Fibroblast of the aortic adventitia (primary cell): ENCODE measurements around the gene SST. TPM values are rescaled to one million over a fixed set of nuclear protein-coding genes. Genes with fewer than 3 reads are reported as not detected.

Source experiments
- DNase-seq: peaks from one replicate; pipeline ENCODE4 v3.0.0-alpha.2; 2010; ENCODE audit warnings: low read depth
- H3K4me3 ChIP-seq: 2 replicates; pipeline ENCODE4 v1.5.1; 2011; ENCODE audit warnings: low read depth, mild to moderate bottlenecking, control low read depth, low read length, moderate library complexity
- total RNA-seq: library from RNA; depleted of rRNA; stranded (reverse); fragments of >200 nt; gene quantifications from 2 replicates; pipeline ENCODE4 v1.2.3, GENCODE V29; 2012; ENCODE audit warnings: low replicate concordance
- TF ChIP-seq, protein P1 (sequence below): IDR thresholded peaks from 2 replicates; pipeline ENCODE4 v1.5.1; 2011; ENCODE audit warnings: mild to moderate bottlenecking, low read length, control low read depth, inconsistent platforms; ENCODE audit not compliant: insufficient read depth

Gene SST
- total RNA-seq, 1 donor: not detected

DNA sequence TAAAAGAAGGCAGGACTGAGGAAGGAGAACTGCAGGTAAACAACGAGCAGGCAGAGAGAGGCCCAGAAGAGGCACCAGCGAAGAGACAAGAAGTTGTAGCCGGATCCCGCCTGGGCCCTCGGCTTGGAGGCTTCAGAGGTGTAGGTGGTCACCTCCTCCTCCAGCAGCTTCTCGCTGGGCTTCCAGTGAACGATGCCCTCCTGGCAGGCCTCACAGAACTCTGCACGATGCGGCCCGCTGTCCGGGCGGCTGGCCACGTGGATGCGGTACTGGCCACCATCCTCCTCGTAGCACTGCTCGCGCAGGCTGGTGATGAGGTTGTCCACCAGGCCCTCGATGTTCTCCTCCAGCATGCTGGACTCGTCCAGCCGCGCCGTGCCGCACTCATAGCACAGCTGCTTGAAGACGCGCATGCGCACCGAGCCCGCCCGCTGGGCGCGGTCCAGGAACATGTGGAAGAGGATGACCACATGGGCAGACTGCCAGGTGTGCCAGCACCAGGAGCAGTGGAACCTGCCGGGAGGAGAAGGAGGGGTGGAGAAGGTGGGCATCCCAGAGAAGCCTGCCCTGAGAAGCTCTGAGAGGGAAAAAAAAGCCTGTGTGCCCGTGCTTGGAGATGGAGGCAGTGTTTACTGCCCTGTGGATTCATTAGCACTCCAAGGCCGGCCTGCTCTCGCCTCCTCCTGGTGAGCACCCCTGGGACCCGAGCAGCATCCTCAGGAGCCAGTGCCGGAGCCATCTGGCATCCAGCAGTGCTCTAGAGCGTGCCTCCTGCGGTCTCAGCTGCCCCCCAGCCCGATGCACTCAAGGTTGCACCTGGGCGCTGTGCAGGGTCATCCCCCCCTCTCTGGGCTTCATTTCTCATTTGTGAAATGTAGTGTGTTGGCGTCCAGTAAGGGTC, 28.6 kb upstream of the SST start:
- H3K4me3 ChIP-seq: no peak overlapping the region
- TF ChIP-seq, protein P1, sequence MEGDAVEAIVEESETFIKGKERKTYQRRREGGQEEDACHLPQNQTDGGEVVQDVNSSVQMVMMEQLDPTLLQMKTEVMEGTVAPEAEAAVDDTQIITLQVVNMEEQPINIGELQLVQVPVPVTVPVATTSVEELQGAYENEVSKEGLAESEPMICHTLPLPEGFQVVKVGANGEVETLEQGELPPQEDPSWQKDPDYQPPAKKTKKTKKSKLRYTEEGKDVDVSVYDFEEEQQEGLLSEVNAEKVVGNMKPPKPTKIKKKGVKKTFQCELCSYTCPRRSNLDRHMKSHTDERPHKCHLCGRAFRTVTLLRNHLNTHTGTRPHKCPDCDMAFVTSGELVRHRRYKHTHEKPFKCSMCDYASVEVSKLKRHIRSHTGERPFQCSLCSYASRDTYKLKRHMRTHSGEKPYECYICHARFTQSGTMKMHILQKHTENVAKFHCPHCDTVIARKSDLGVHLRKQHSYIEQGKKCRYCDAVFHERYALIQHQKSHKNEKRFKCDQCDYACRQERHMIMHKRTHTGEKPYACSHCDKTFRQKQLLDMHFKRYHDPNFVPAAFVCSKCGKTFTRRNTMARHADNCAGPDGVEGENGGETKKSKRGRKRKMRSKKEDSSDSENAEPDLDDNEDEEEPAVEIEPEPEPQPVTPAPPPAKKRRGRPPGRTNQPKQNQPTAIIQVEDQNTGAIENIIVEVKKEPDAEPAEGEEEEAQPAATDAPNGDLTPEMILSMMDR: no peak
- DNase-seq: no peak

DNA sequence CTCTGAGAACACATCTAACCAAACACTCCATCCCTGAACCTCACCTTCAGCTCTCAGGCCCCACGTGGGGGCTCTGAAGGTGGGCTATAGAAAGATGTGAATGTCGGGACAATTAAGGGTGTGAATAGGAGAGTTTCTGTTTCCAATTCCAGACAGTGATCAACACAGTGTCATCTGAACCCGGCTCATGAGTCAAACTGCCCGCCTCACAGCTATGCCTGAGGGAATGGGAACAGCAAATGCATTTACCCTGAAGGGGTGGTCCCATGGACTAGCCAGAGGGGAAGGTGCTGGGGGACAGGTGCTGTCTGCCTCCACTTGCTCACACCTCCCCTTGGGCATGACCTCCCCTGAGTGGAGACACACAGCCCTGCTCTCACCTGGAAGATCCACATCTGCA, 25.8 kb upstream of the SST start:
- no peak for DNase-seq
- TF ChIP-seq, protein P1: no peak
- no peak overlapping the region for H3K4me3 ChIP-seq

DNA sequence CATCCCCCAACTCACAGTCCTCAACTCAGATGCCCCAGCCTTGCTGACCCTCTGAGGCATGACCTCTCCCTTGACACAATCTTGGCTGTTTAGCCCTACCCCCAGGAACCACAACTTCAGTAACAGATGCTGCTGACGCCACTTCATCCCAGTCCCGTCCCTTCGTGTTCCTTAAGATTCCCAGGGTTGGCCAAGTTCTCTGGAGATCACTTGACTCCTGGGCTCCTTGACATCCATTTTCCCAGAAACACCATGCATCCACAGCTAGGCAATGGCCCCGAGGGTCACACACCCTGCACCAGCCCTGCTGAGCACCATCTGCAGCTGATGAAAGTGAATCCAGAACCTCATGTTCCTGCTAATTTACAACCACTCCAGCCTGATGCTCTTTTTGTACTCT, 25.3 kb upstream of the SST start:
- TF ChIP-seq, protein P1: no peak
- DNase-seq: peak; percentile 22
- no peak overlapping the region for H3K4me3 ChIP-seq

DNA sequence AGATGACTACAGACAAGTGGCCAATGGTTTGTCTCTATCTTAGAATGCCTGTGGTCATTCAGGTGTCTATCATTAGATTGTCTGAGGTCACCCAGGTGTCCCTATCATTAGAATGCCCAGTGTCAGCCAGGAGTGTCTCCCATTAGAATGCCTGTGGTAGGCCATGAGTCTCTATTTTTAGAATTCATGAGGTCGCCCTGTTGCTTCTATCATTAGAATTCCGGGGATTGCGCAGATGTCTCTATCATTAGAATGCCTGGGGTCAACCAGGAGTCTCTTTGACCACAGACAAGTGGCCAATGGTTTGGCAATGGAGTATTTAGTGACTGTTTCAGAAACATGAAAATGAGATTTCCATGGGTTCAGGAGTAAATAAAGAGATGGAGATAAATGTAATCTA, 24.6 kb upstream of the SST start:
- TF ChIP-seq, protein P1: no peak
- peak; percentile 74 for DNase-seq
- no peak overlapping the region for H3K4me3 ChIP-seq

DNA sequence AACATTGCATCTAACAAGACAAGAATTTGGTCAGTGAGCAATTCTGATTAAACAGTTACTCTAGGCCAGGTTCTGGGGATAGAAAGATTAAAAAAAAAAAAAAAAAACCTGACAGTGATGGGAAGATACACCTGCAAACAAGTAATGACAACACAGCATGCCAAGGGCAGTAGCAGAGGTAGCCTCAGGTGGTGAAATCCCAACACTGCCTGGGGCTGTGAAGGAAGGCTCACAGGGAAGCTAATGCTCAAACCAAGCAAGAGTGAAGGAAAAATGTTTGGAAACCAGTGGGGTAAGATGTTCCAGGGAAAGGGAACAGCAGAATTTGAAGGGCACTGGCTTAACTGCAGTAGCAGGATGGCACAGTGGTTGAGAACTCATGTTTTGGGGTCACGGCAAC, 23.2 kb upstream of the SST start:
- TF ChIP-seq, protein P1: no peak
- H3K4me3 ChIP-seq: no peak overlapping the region
- DNase-seq: no peak

DNA sequence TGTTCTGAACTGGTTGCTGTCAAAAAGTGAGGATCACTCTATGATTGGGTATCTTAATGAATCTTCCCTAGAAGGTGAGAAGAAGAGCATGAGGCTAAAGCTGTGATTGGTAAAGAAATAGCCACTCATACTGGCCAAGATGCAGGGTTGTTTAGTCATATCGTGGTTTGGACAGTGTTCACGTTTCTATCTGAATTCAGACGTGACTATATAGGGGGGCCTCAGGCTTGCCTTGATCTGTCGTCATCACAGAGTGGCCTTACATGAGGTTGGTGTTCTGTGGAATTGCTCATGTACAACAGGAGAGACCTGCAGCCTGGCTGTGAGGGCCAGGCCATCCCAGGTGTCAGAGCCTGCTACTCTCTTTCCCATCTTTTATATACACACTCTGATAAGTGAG, 19.8 kb upstream of the SST start:
- TF ChIP-seq, protein P1: no peak
- H3K4me3 ChIP-seq: no peak overlapping the region
- DNase-seq: peak; percentile 60
